ENCODE results near the gene SGTA.
"Not testable (repeated sequence)": the region's sequence is repeated elsewhere in the genome, so short reads cannot be mapped to it uniquely, and the experiment has no call there.

The SGTA gene

DNA sequence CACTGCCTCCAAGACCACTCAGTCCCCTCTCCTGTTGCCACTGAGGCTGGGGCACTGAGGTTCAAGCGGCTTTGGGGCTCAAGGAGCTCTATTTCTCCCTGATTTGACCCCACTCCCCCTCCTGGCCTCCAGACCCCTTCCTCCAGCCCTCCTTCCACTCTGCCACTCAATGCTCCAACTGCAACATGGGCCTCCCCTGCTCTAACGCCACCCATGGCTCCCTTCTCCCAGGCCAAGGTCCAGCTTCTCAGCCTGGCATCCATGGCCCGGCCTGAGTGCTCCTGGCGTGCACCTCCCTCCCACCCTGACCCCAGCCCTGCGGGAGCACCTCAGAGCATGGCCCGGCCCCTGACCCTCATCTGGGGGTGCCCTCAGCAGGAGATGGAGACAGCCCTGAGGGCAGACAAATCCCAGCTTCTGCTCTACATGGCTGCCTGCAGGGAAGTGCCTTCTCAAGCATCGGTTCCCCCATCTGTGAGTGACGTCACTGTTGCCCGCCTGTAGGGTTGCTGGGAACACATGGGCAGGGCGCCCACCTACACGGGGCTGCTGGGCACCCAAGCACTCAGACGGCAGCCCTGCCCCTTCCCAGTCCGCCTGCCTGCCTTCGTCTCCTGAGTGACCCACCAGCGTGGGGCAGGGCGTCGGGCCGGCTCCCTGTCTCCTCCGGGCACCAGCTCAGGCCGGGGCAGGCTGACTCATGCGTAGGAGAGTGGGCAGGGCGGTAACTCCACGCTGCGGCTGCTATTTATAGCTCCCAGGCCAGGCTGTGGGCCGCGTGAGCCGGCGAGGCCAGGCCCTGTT, 60.3 kb downstream of the SGTA start:
- DNase-seq: no peak

DNA sequence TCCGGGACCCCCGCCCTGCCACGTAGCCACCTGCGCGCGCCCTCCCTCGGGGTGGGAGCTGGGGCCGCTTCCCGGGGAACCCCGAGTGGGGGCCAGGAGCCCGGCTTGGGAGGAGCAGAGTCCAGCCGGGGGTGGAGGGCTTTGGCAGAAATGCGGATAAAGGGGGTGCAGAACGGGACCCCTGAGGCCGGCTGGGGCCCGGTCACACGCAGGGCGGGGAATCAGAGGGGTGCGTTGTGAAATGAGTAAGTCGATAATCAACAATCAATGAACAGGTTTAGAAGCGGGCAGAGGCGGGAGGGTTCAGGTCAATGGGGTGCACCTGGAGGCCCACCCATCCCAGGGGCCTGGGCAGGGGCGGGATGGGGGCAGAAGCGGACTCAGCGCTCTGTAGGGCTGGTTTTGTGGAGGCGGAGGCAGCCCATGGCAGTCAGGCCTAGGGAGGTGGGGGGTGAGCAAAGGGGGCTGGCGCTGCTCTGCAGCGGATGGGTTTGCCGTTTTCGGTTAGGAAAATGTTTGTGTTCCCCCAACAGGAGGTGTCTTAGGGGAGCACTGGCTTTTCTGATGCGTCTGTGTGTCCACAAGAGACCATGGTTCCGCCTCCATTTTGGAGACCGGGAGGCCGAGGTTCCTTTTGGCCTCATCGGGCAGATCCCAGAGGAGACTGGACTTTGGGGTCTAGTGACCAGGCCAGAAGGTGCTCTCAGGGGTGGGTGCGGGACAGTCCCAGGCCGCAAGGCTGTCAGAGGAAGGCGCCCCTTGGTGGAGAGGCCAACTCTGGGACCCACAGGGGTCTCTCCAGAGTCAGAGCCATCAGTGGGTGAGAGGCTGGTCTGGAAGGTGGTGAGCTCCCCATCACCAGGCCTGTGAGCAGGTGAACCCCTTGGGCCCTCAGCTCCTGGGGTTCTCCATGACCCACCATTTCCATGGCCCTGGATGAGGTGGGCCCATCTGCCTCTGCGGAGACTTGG, 61.2 kb downstream of the SGTA start:
- DNase-seq: no peak

- DNase-seq: no peak
Measured at GRCh38 chr19:2720777-2721569, 62.1 kb downstream of the SGTA start, which contains the start of gene DIRAS1. Gene DIRAS1, minus strand, starts transcription at chr19:2721372. Its CDS starts 3,566 bp downstream, at chr19:2717806.

- no peak for DNase-seq
Measured at GRCh38 chr19:2719920-2720776, 62.9 kb downstream of the SGTA start.

GRCh38 chr19:2719232-2719735, 63.8 kb downstream of the SGTA start:
- no peak for DNase-seq

- no peak for DNase-seq
Measured at GRCh38 chr19:2717638-2718541, 65.2 kb downstream of the SGTA start.

GRCh38 chr19:2716722-2717637, 66.1 kb downstream of the SGTA start:
- no peak for DNase-seq

GRCh38 chr19:2716275-2716650, 66.8 kb downstream of the SGTA start:
- no peak for DNase-seq

- DNase-seq: no peak
Measured at GRCh38 chr19:2715470-2716274, 67.4 kb downstream of the SGTA start.

DNA sequence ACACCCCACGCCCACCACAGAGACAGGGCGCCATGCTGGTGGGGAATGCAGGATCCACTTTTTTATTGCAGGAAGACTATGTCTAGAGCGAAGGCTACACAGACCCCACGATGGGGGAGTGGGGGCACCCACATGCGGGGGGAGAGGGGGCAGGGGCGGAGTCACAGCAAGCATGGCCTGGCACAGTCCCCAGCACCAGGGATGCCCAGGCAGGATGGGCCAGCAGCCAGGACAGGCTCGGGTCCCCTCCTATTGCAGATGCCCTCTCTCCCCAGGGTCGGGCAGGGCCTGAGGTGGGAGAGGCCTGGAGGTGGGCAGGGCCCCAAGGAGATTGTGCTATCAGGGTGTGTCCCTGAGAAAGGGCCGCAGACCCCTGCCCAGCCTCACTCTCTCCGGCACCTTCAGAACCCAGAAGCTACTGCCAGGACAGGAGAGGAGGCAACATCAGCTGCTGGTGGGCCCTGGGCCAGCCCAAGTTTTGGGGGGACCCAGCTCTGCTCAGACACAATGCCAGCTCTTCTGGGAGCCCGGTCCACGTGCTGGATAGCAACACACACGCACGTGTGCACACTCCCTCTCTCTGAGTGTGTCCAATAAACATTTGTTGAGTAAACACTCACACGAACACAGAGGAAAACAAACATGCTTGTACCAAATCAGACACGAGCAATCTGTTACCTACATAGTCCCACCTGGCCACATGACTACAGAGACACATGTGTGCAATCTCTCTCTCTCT, 68.4 kb downstream of the SGTA start:
- DNase-seq: no peak

GRCh38 chr19:2714102-2714501, 69.0 kb downstream of the SGTA start:
- not testable (repeated sequence) for DNase-seq

- DNase-seq: not testable (repeated sequence)
Measured at GRCh38 chr19:2713170-2713569, 69.9 kb downstream of the SGTA start.

- DNase-seq: no peak
Measured at GRCh38 chr19:2711875-2712205, 71.2 kb downstream of the SGTA start.

DNA sequence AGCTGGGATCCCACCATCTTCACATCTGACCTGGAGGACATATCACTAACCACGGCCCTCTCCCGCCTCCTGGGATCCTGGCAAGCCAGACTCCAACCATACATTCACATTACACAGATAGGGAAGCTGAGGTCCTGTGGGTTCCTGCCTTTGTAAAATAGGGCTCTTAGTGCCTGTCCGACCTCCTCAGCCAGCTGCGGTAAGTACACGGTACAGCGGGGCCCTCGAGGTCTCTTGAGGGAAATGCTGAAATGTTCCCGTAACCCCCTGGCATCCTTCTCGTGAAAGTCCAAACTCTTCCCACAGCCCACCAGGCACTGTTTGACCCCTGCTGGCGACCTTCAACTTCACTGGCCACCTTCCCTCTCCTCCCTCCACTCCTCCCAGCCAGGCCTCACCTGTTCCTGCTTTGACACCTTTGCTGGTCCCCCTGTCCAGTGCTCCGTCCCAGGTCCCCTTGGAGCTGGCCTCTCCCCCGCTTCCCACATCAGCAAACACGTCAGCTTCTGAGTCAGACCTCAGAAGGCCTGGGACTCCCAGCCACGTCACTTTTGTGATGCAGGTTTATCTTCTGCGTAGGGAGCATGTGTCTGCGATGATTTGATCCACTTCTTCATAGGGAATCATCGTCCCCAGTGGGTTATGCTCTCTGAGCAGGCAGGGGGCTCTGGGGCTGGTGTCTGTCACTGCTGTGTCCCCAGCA, 71.8 kb downstream of the SGTA start:
- no peak for DNase-seq

GRCh38 chr19:2706251-2706650, 76.8 kb downstream of the SGTA start:
- DNase-seq: no peak

Data from 8988T (cell line).